ENCODE results near the gene TAAR6.
"Not testable (repeated sequence)": the region's sequence is repeated elsewhere in the genome, so short reads cannot be mapped to it uniquely, and the experiment has no call there.

GRCh38 chr6:132600900-132601299 lies 30.8 kb downstream of the TAAR6 start:
- not testable (repeated sequence) for TF ChIP-seq CTCF, EZH2phosphoT487 (IDR thresholded peaks at IDR 0.05; ENCODE audit: low read length)

Measured in MM.1S (cell line).